Type B pancreatic cell (in vitro differentiated cells): Measurements from ENCODE around the gene CDH2. TPM values are rescaled to one million over a fixed set of nuclear protein-coding genes. Genes with fewer than 3 reads are reported as not detected.

ENCODE experiments used
- DNase-seq: peaks from one replicate; pipeline ENCODE4 v3.0.0; 2021; ENCODE audit warnings: mixed read lengths; ENCODE audit not compliant: unreplicated experiment; ENCODE audit errors: extremely low spot score
- H3K27ac Mint-ChIP-seq: 2 replicates; pipeline ENCODE4 v1.8.0; 2021; ENCODE audit warnings: mild to moderate bottlenecking, mixed read lengths
- H3K27me3 Mint-ChIP-seq: 2 replicates; pipeline ENCODE4 v1.8.0; 2021; ENCODE audit warnings: mixed read lengths
- H3K36me3 Mint-ChIP-seq: 2 replicates; pipeline ENCODE4 v1.8.0; 2021; ENCODE audit warnings: mixed read lengths
- H3K4me1 Mint-ChIP-seq: one replicate; pipeline ENCODE4 v1.8.0; 2021; ENCODE audit warnings: mixed read lengths; ENCODE audit not compliant: unreplicated experiment
- H3K4me3 Mint-ChIP-seq: 2 replicates; pipeline ENCODE4 v1.8.0; 2021; ENCODE audit warnings: mild to moderate bottlenecking, mixed read lengths
- H3K9me3 Mint-ChIP-seq: 2 replicates; pipeline ENCODE4 v1.8.0; 2021; ENCODE audit warnings: mixed read lengths
- total RNA-seq: library from RNA; stranded (reverse); gene quantifications from 2 replicates; pipeline ENCODE4 v1.2.1, GENCODE V29; 2021; ENCODE audit warnings: low replicate concordance
- TF ChIP-seq, protein P1 (sequence below): fragments of 200-600 bp; sonication (generic); conservative IDR thresholded peaks from 2 replicates; pipeline ENCODE4 v1.5.0; 2021; ENCODE audit warnings: antibody characterized with exemption, mild to moderate bottlenecking

The CDH2 gene
- total RNA-seq, 1 donor from 2014 or later = 145 TPM

DNA sequence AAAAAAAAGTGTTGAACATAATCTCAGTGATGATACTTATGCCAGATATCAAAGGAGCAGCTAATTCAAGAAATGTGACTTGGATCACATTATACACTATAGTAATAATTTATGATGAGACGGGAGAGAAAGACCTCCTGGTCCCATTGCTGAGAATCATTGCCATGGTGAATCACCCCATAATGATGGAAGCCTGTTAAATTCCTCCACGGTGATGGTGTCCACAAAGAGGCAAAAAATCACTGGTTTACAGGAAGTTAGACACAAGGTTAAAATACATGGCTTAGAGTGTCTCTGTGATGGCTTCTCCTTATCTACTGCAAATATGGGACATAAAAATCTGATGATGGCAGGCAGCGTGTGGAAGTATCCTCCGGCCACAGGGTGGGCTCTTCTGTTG is 210.0 kb downstream of the CDH2 start:
- no peaks in the 10 kb centered on the region for H3K27me3 Mint-ChIP-seq
- peaks cover 5% of the 10 kb centered on the region for H3K9me3 Mint-ChIP-seq
- no peak for DNase-seq
- H3K4me1 Mint-ChIP-seq = peaks cover 31% of the 10 kb centered on the region
- TF ChIP-seq, protein P1, sequence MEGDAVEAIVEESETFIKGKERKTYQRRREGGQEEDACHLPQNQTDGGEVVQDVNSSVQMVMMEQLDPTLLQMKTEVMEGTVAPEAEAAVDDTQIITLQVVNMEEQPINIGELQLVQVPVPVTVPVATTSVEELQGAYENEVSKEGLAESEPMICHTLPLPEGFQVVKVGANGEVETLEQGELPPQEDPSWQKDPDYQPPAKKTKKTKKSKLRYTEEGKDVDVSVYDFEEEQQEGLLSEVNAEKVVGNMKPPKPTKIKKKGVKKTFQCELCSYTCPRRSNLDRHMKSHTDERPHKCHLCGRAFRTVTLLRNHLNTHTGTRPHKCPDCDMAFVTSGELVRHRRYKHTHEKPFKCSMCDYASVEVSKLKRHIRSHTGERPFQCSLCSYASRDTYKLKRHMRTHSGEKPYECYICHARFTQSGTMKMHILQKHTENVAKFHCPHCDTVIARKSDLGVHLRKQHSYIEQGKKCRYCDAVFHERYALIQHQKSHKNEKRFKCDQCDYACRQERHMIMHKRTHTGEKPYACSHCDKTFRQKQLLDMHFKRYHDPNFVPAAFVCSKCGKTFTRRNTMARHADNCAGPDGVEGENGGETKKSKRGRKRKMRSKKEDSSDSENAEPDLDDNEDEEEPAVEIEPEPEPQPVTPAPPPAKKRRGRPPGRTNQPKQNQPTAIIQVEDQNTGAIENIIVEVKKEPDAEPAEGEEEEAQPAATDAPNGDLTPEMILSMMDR = no peak
- H3K36me3 Mint-ChIP-seq = peaks cover 9% of the 10 kb centered on the region
- no peak overlapping the region for H3K4me3 Mint-ChIP-seq
- H3K27ac Mint-ChIP-seq = no peak overlapping the region

DNA sequence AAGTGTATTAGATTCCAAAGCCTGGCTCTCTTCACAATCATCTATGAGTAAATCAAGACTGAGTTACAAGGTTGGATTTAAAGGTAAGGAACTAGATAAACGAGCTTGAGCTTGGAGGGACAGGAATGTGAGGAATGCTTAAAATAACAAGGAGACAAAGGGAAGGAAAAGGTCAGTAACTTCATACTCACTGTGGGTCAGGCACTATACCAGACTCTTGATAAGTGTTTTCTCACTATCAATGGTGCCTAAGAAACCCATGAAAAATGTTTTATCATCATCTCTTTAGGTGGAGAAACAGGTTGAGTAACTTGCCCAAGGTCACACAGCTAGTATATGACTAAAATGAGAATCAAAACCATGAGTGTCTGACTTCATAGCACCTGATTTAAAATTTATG is 212.1 kb downstream of the CDH2 start:
- no peak for DNase-seq
- H3K27me3 Mint-ChIP-seq = no peaks in the 10 kb centered on the region
- H3K4me3 Mint-ChIP-seq = no peak overlapping the region
- peak overlapping the region; percentile 33 for H3K27ac Mint-ChIP-seq
- TF ChIP-seq, protein P1 = no peak
- peaks cover 5% of the 10 kb centered on the region for H3K9me3 Mint-ChIP-seq
- peaks cover 21% of the 10 kb centered on the region for H3K36me3 Mint-ChIP-seq
- peaks cover 31% of the 10 kb centered on the region for H3K4me1 Mint-ChIP-seq

DNA sequence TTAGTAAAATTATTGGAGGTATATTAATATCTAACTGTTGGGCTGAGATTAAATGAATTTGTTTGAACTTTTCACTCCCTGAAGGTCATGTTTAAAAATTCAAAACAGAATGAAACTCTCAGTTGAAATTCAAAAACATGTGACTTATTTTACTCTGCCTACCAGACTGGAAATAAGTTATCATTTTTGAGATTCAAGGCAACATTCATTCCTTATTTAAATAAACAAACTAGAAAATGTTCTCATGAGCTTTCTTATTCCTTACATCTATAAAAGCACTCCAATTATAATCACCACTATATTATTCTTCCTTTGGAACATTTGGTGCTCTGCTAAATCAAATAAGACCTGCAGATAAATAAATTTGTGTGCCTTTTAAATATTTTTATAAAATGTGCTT is 217.8 kb downstream of the CDH2 start:
- DNase-seq = no peak
- Mint-ChIP-seq H3K4me3 (no peak overlapping the region), H3K27me3 (no peaks in the 10 kb centered on the region), H3K9me3 (no peaks in the 10 kb centered on the region), H3K36me3 (peaks cover 22% of the 10 kb centered on the region), H3K4me1 (peaks cover under 1% of the 10 kb centered on the region), H3K27ac (no peak overlapping the region)
- TF ChIP-seq, protein P1 = no peak

DNA sequence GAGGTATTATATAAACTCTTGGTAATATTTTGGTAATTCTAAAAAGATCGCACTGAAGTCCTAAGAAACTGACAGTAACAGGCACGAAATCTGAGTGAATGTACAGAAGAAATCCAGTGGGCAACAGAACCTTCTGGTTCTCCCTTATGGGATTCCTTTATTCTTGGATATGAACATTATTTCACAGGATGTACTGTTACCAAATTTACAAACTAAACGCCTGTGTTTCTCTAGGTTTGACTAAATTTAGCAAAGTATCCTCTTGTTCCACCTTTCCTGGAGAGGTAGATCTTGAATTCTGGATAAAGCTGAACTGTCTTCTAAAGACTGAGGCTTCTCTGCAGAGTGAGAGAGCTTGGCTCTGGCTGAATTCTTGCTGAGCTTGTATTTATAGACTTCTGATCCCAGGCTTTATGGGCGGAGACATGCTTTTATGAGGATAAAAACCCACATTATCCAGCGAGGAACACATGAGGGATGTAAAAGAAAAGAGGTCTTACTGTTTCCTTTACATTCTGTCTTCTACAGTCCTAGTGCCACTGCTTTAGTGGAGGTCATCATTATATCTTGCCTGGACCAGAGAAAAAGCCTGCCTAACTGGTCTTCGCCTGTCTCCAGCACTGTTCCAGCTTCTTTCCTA is 220.8 kb downstream of the CDH2 start:
- no peak overlapping the region for H3K4me3 Mint-ChIP-seq
- peaks cover 4% of the 10 kb centered on the region for H3K9me3 Mint-ChIP-seq
- no peak for DNase-seq
- H3K4me1 Mint-ChIP-seq = peaks cover 7% of the 10 kb centered on the region
- H3K27me3 Mint-ChIP-seq = no peaks in the 10 kb centered on the region
- TF ChIP-seq, protein P1 = no peak
- peaks cover 23% of the 10 kb centered on the region for H3K36me3 Mint-ChIP-seq
- H3K27ac Mint-ChIP-seq = no peak overlapping the region

DNA sequence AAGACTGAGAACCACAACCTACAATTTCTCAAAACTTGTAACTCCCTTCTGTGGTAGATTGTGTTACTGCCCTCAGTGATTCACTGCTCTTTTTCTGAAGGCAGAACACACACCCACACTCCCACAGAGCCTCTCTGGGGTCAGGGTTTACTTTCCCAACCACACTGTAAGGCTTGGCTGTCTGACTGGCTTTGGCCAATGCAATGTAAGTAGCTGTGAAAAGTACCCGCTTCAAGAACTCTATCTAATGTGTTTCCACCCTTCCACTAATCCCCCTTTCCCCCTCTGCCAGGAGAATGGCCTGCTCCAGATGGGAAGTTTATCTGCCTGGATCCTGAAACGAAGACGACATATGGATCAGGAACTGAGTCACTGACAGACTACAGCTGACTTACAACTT is 222.7 kb downstream of the CDH2 start:
- Mint-ChIP-seq H3K4me3 (no peak overlapping the region), H3K36me3 (peaks cover 15% of the 10 kb centered on the region), H3K9me3 (peaks cover 4% of the 10 kb centered on the region), H3K27ac (no peak overlapping the region), H3K27me3 (no peaks in the 10 kb centered on the region), H3K4me1 (peaks cover 7% of the 10 kb centered on the region)
- no peak for DNase-seq
- TF ChIP-seq, protein P1 = no peak
